T-helper 1 cell treated with Interleukin-12 subunit alpha and Interleukin-12 subunit beta and Interleukin-4 antibody, amounts not matched to agents 30 ng/mL and 1 ng/mL, for 36 hours (primary cell): ENCODE data around the gene ACOX3. TPM values are rescaled to one million over a fixed set of nuclear protein-coding genes. Genes with fewer than 3 reads are reported as not detected.

Experiments
- intact Hi-C: fragments of 100-400 bp; cut with micrococcal nuclease; formaldehyde crosslinking; loops from one replicate; pipeline ENCODE4 v1.15.1; 2024
- total RNA-seq: library from RNA; stranded (reverse); gene quantifications from 2 replicates; pipeline ENCODE4 v1.2.3, GENCODE V29; 2022

Gene ACOX3
- total RNA-seq, 1 donor from 2014 or later: 16.5 TPM

DNA sequence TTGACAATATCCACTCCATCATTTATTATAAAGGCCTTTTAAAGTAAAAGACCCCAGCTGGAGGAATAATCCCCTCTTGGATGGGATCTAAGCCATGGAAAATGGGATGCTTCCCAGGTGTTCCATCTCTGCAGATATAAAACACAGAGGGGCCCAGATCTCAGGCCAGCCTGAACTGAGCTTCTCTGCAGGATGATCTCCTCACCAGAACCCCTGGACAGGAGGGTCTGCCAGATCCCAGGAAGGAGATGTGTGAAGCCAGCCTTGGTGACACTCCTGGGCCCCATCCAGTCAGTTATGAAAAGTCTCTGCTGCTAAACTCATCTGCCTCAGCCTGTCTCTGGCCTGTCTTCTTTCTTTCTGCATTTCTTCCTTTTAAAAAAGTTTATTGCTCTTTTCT is 114.3 kb downstream of the ACOX3 start:
- intact Hi-C loops: no loop called here

DNA sequence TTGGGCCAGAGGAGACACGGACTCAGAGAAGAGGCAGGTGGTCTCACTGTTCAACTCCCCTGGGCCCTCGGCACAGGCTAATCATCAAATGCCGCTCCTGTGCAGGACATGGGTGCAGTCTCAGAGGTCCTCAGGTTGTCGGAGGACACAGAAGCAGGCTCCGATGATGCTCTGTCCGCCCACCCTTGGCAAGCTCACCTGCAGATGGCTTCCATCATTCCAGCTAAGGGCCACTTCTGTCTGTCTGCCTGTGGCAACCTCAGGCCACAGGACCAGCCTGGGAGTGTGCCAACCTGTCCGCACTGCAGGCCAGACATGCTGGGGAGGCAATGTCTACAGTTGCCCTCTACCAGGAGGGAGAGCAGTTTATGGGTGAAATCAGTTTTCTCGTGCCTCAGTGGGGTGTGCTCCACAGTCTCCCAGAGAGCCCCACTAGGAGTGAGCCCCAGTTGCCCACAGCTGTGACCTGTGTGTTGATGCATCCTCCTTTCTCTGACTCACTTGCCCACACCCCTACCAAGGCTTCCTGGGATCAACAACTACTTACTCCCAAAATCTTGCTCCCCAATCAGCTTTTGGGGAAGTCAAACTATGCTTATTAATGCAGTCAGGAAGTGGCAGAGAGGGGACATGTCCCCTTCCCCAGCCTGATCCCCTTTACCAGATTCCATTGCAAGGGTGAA is 115.1 kb downstream of the ACOX3 start:
- intact Hi-C loops: no loop called here

DNA sequence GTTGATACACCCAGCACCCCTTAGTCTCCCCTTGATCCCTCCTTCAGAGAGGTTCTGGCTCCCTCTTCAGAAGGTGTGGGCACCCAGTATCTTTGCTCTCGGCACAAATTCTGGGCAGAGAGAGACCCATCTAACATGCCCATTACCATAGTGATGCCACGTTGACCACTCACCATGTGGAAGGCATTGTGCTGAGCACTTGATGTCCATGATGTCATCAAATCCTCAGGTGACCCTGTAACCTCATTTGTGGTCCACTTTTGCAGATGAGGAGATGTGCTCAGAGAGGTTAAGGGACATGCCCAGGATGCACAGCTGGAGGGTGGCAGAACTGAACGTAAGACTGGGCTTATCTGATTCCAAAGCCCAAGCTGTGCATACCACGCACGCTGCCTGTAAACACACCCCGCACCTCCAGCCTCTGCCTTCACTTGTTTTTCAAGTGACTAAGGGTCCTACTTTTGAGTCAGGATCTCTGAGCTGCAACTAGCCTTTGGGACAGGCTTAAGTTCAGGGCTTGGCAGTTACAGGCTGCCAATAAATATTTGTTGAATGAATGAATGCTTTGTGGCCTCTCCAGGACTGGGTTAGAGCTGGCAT is 115.8 kb downstream of the ACOX3 start:
- intact Hi-C loops: no loop called here

DNA sequence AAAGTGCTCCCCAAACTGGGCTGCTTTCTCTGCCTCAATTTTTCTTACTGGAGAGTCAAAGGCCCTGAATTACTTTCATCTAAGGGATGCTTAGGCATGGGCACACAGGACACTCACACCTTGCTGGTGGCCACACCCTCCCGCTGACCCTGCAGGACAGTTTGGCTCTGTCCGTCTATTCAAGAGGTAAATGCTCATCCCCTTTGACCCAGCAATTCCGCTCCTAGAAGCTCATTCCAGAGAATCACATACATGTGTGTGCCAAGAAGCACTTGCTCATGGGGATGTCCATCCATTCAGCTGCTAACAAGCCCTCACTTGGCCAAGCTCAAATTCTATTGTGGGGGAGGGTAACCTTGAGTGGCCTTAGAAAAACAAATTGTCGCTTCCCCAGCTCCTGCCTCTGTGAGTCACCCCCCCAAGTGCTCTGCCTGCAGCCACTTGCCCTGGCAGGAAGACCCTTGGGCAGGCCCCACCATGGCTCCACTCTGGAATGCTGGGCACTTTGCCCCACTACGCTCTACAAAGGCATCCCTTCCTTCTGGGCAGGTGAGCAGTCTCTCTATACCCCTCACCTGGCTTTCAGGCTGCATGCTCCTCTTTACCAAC is 116.5 kb downstream of the ACOX3 start:
- intact Hi-C loops: no loop called here

DNA sequence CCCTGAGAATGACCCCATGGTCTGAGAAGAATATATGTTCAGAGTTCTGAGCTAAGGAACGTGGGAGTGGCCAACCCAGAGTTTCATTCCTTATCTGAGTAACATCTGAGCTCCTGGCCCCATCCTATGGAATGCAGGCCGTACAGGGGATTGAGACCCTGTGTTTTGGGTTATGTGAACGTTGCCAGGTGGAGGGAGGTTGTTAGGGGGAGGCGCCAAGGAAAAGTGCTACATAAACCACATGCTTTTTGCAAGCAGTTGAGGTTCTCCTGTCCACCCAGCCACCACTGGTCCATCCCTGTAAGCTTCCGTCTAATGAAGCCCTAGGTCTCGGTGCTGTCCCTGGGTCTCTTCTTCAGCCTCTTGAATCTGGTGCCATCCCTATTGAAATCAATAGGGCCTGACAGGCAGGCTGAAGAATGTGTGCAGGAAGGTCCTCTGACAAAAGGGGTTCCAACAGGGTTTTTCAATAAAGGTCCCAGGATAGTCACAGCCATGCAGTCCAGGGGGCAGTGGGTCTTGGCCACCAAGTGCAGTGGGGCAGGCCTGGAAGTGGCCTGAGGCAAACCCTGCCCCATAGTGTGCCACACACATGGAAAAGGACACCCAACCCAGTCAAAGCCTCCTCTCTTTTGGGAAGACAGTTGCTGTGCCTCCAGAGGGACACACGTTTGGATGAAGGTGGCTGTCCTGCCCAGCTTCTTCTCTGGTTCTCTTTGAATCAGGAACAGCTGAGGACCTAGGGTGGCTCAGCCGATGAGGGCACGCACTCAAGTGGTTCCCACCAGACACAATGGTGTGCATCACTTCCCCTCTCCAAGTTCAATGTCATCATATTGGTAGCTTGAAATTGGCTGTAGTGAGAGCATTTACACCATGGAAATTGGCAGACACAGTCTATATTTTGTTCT is 117.5 kb downstream of the ACOX3 start:
- intact Hi-C loops: no loop called here

DNA sequence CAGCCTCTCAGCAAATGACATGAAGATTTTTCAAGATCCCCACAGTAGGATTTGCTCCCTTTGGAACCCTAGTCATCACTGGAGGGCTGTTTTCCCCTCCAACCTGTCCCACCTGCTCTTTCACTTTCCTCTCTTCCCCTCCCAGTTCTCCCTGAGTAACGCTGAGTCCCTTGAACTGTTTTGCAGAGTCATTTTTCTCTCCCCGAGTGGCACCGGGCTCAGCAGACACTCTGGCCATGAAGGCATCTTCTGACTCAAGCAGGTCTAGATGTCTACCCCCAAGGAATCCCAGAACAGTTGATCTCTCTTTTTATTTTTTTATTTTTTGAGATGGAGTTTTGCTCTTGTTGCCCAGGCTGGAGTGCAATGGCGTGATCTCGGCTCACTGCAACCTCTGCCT is 118.8 kb downstream of the ACOX3 start:
- intact Hi-C loops: no loop called here

DNA sequence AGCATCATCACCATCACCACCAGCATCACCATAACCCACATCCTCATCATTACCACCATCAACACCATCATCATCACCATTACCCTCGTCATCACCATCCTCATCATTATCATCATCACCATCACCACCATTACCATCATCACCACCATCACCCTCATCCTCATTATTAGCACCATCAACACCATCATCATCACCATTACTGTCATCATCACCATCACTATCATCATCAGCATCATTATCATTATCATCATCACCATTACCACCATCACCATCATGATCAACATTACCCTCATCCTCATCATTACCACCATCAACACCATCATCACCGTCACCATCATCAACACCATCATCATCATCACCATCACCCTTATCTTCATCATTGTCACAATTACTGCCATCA is 119.3 kb downstream of the ACOX3 start:
- intact Hi-C loops: no loop called here

DNA sequence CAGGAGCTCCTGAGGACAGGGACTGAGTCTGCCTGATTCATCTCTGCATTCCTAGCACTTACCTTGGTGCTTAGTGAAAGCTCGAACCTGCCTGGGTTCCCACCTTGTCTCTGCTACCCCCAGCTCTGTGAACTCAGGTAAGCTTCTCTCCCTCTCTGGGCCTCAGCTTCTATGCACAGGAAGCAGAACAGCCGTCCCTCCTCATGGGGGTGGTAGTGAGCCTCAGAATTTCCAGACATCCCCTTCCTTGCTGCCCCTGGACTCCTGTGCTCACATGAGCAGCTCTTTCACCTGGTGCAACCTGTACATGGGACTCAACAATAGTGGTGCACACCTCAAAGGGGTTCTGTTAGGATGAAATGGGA is 120.2 kb downstream of the ACOX3 start:
- intact Hi-C loops: no loop called here

DNA sequence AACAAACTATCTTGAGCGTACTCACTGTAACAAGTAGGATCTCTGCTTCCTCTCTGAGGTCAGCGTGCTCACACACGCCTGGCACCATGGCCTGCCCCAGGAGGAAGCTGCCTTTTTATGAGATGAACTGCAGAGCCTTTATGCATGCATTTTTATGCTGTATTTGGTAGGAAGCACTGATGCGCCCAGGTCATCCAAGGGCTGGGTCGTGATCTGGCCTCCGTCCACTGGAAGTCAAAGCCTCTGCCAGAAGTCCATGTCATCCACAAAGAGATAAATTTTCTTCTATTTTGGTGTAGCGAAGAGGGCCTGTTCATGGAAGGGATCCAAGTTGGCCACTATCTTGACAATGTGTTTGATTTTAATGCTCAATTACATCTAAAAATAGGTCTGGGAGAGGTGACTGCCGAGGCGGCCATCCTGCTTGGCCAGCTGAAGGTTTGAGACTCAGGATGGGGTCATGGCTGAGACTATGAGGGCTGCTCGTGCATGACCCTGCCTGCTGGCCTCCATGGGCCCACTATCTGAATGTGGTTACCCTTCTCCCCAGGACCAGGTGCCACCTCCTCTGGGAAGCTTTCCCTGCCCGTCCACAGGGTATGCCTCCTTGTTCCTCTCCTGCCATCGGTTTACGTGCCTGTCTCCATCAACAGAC is 120.7 kb downstream of the ACOX3 start:
- intact Hi-C loops: no loop called here

DNA sequence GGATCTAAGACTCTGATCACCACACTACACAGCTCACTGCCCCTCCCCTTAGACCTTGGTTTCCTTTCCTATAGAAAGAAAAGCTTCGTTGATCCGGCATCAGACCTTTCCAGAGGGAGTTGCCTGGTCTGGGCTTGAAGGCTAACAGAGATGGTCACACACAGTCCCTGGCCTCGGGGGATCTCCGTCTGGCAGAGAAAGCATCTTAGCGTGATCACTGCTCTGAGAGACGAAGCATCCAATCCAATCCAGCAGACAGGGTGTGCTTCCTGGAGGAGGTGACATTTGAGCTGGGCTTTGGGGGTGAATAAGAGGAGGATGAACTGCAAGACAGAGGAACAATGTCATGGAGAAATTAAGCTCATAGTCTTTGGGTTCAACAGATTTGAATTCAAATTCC is 121.5 kb downstream of the ACOX3 start:
- intact Hi-C loops: no loop called here

DNA sequence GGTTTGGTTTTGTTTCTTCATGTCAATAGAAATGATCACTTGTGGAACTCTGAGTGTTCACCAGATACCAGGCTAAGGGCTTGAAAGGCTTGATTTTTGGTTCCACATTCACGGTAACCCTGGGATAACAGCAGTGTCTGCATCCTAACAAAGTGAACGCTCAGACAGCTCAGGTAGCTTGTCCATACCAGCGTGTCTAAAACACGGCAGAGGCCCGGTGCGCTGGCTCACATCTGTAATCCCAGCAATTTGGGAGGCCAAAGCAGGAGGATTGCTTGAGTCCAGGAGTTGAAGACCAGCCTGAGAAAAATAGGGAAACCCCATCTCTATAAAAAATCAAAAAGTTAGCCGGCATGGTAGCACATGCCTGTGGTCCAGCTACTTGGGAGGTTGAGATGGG is 122.0 kb downstream of the ACOX3 start:
- intact Hi-C loops: no loop called here

DNA sequence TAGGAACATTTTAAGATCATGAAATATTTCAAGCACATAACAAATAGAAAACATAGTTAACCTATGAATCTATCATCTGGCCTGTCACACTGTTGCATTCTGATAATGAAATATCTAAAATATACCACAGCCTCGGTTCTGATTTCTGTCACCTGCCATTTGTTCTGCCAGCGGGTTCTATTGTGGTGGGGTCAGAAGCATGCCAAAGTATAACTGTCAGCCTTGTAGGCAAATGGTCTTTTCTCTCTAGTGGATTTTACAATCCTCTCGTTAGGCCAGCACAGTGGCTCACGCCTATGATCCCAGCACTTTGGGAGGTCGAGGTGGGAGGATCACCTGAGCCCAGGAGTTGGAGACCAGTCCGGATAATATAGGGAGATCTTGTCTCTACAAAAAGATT is 123.0 kb downstream of the ACOX3 start:
- intact Hi-C loops: no loop called here

DNA sequence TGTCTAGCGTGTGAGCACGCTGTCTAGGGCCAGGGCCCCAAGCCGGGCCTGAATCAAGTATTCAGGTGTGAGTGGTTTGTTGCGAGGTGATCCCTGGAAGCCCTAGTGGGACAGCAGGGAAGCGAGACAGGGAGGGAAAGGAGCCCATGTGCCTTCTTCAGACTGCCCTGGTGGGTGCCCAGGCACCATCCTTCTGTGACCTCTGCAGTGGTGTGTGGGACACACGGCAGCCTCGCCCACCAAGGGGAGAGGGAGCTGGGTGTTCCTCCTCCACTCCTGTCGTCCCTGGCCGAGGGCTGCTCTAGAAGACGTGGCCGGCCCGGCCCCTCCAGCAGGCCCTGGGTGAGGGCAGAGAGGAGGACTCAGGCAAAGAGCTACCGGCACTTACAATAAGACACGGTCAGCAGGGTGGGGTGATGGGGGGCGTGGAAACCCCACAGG is 123.6 kb downstream of the ACOX3 start:
- intact Hi-C loops: no loop called here

Other genes with a start within 250 kb of the ACOX3 start
- gene SH3TC1, start 241.4 kb downstream of the ACOX3 start, total RNA-seq: 57.3 and 64.6 TPM in 2 replicates
- not detected in 2 replicates for gene HTRA3, start 171.0 kb downstream of the ACOX3 start, total RNA-seq
- 26.3 and 29.8 TPM in 2 replicates for gene TRMT44, start 54 bp upstream of the ACOX3 start, total RNA-seq
- not detected in 2 replicates for gene GPR78, start 139.7 kb upstream of the ACOX3 start, total RNA-seq
- not detected in 2 replicates for gene CPZ, start 152.0 kb upstream of the ACOX3 start, total RNA-seq